Measurements from ENCODE around the gene NGEF. TPM values are rescaled to one million over a fixed set of nuclear protein-coding genes. Genes with fewer than 3 reads are reported as not detected.

Gene NGEF
- polyA plus RNA-seq, 3 donors: 2.1 to 3.5 (median 2.4) TPM

- DNase-seq (ENCODE audit: extremely low read depth in 1 of 11, low read depth in 9 of 11, low spot score in 4 of 11): no peak
Observed at GRCh38 chr2:232949016-232949415, 64.0 kb downstream of the NGEF start.

GRCh38 chr2:232942831-232943230 lies 70.2 kb downstream of the NGEF start:
- no peak for DNase-seq (ENCODE audit: extremely low read depth in 1 of 11, low read depth in 9 of 11, low spot score in 4 of 11)

GRCh38 chr2:232941912-232942594 lies 71.0 kb downstream of the NGEF start:
- DNase-seq (ENCODE audit: extremely low read depth in 1 of 11, low read depth in 9 of 11, low spot score in 4 of 11): no peak

- no peak for DNase-seq (ENCODE audit: extremely low read depth in 1 of 11, low read depth in 9 of 11, low spot score in 4 of 11)
Observed at GRCh38 chr2:232941400-232941799, 71.7 kb downstream of the NGEF start.

GRCh38 chr2:232940724-232941123 lies 72.3 kb downstream of the NGEF start:
- DNase-seq (ENCODE audit: extremely low read depth in 1 of 11, low read depth in 9 of 11, low spot score in 4 of 11): no peak

- no peak for DNase-seq (ENCODE audit: extremely low read depth in 1 of 11, low read depth in 9 of 11, low spot score in 4 of 11)
Observed at GRCh38 chr2:232937278-232937906, 75.7 kb downstream of the NGEF start.

GRCh38 chr2:232931636-232932035 lies 81.4 kb downstream of the NGEF start:
- DNase-seq (ENCODE audit: extremely low read depth in 1 of 11, low read depth in 9 of 11, low spot score in 4 of 11): no peak

GRCh38 chr2:232930059-232930400 lies 83.0 kb downstream of the NGEF start:
- no peak for DNase-seq (ENCODE audit: extremely low read depth in 1 of 11, low read depth in 9 of 11, low spot score in 4 of 11)

- no peak for DNase-seq (ENCODE audit: extremely low read depth in 1 of 11, low read depth in 9 of 11, low spot score in 4 of 11)
Observed at GRCh38 chr2:232929303-232930058, 83.6 kb downstream of the NGEF start.

- DNase-seq (ENCODE audit: extremely low read depth in 1 of 11, low read depth in 9 of 11, low spot score in 4 of 11): no peak
Observed at GRCh38 chr2:232928551-232929302, 84.3 kb downstream of the NGEF start.

- no peak for DNase-seq (ENCODE audit: extremely low read depth in 1 of 11, low read depth in 9 of 11, low spot score in 4 of 11)
Observed at GRCh38 chr2:232927793-232928550, 85.1 kb downstream of the NGEF start.

- DNase-seq (ENCODE audit: extremely low read depth in 1 of 11, low read depth in 9 of 11, low spot score in 4 of 11): no peak
Observed at GRCh38 chr2:232927032-232927792, 85.8 kb downstream of the NGEF start.

GRCh38 chr2:232926431-232926939 lies 86.6 kb downstream of the NGEF start:
- no peak for DNase-seq (ENCODE audit: extremely low read depth in 1 of 11, low read depth in 9 of 11, low spot score in 4 of 11)

GRCh38 chr2:232925821-232926156 lies 87.3 kb downstream of the NGEF start:
- DNase-seq (ENCODE audit: extremely low read depth in 1 of 11, low read depth in 9 of 11, low spot score in 4 of 11): no peak

GRCh38 chr2:232925153-232925820 lies 87.8 kb downstream of the NGEF start:
- no peak for DNase-seq (ENCODE audit: extremely low read depth in 1 of 11, low read depth in 9 of 11, low spot score in 4 of 11)

GRCh38 chr2:232924433-232924832 lies 88.6 kb downstream of the NGEF start:
- DNase-seq (ENCODE audit: extremely low read depth in 1 of 11, low read depth in 9 of 11, low spot score in 4 of 11): no peak

GRCh38 chr2:232920760-232921159 lies 92.3 kb downstream of the NGEF start:
- no peak for DNase-seq (ENCODE audit: extremely low read depth in 1 of 11, low read depth in 9 of 11, low spot score in 4 of 11)

GRCh38 chr2:232920055-232920454 lies 93.0 kb downstream of the NGEF start:
- no peak for DNase-seq (ENCODE audit: extremely low read depth in 1 of 11, low read depth in 9 of 11, low spot score in 4 of 11)
